Inflammatory macrophage treated with lipopolysaccharide for 4 hours (primary cell): ENCODE data around the gene ANKRD36B.
"Not testable (repeated sequence)": the region's sequence is repeated elsewhere in the genome, so short reads cannot be mapped to it uniquely, and the experiment has no call there.

ENCODE experiments used
- DNase-seq: peaks from one replicate; pipeline ENCODE4 v3.0.0-alpha.2; 2020

The ANKRD36B gene

GRCh38 chr2:97548536-97548935, 41.1 kb downstream of the ANKRD36B start:
- not testable (repeated sequence) for DNase-seq

- DNase-seq = no peak
These were observed 43.0 kb downstream of the ANKRD36B start for GRCh38 chr2:97546711-97547110.

- not testable (repeated sequence) for DNase-seq
These were observed 44.8 kb downstream of the ANKRD36B start for GRCh38 chr2:97544911-97545310.

- DNase-seq = not testable (repeated sequence)
These were observed 63.8 kb downstream of the ANKRD36B start for GRCh38 chr2:97525904-97526303.

GRCh38 chr2:97523816-97524215, 65.9 kb downstream of the ANKRD36B start:
- not testable (repeated sequence) for DNase-seq

GRCh38 chr2:97522916-97523555, 66.6 kb downstream of the ANKRD36B start:
- not testable (repeated sequence) for DNase-seq

- DNase-seq = not testable (repeated sequence)
These were observed 94.0 kb downstream of the ANKRD36B start for GRCh38 chr2:97495651-97496050.

GRCh38 chr2:97490141-97490540, 99.5 kb downstream of the ANKRD36B start:
- not testable (repeated sequence) for DNase-seq
